MCF 10A (cell line): ENCODE results near the gene KLKB1. TPM values are rescaled to one million over a fixed set of nuclear protein-coding genes. Genes with fewer than 3 reads are reported as not detected.

ENCODE experiments used
- BruUV-seq: library from RNA; stranded (reverse); fragments of 400-500 nt; replicated peaks from 2 replicates; lab custom pipeline; 2021; lab: Mats Ljungman, UMichigan
- CTCF ChIA-PET: fragments of 300-600 bp; sonication (Branson Sonifier 250); formaldehyde crosslinking; extraction: SDS; loops from one replicate; lab custom pipeline; 2021; ENCODE audit warnings: antibody characterized with exemption, inconsistent platforms; lab: Yijun Ruan, JAX
- POLR2A ChIA-PET: fragments of 300-600, 350-650 bp; sonication (Branson Sonifier 250); formaldehyde crosslinking; extraction: SDS; loops from one replicate; lab custom pipeline; 2020; ENCODE audit warnings: antibody characterized with exemption, inconsistent platforms; lab: Yijun Ruan, JAX
- DNase-seq: peaks from one replicate; pipeline ENCODE4 v3.0.0-alpha.2; 2018; ENCODE audit not compliant: unreplicated experiment
- H3K27ac Mint-ChIP-seq: one replicate; pipeline ENCODE4 v1.8.0; 2022; ENCODE audit warnings: mild to moderate bottlenecking, low read depth, mixed read lengths; ENCODE audit not compliant: unreplicated experiment
- H3K27me3 Mint-ChIP-seq: one replicate; pipeline ENCODE4 v1.8.0; 2022; ENCODE audit warnings: mixed read lengths; ENCODE audit not compliant: insufficient read depth, unreplicated experiment
- H3K36me3 Mint-ChIP-seq: one replicate; pipeline ENCODE4 v1.8.0; 2022; ENCODE audit warnings: mild to moderate bottlenecking, moderate library complexity, mixed read lengths; ENCODE audit not compliant: insufficient read depth, unreplicated experiment
- H3K4me1 Mint-ChIP-seq: one replicate; pipeline ENCODE4 v1.8.0; 2022; ENCODE audit warnings: mixed read lengths; ENCODE audit not compliant: insufficient read depth, unreplicated experiment
- H3K4me3 Mint-ChIP-seq: one replicate; pipeline ENCODE4 v1.8.0; 2022; ENCODE audit warnings: mild to moderate bottlenecking, moderate library complexity, mixed read lengths; ENCODE audit not compliant: unreplicated experiment
- H3K9me3 Mint-ChIP-seq: one replicate; pipeline ENCODE4 v1.8.0; 2022; ENCODE audit warnings: mixed read lengths; ENCODE audit not compliant: unreplicated experiment
- CTCF ChIP-seq: fragments of 200-600 bp; IDR thresholded peaks from one replicate; pipeline ENCODE4 v1.8.0; 2022; ENCODE audit warnings: antibody characterized with exemption, mild to moderate bottlenecking; ENCODE audit not compliant: unreplicated experiment
- intact Hi-C: fragments of 100-400 bp; cut with micrococcal nuclease; formaldehyde crosslinking; loops from 2 replicates; pipeline ENCODE4 v1.14.1; 2022
- total RNA-seq: library from RNA; stranded (reverse); gene quantifications from 2 replicates; pipeline ENCODE4 v1.2.3, GENCODE V29; 2022

Gene KLKB1
- total RNA-seq, 1 experiment from 2014 or later = 0.21 TPM

GRCh38 chr4:186196063-186196462 lies 31.2 kb upstream of the KLKB1 start:
- intact Hi-C loops = no loop called here
- no peak for DNase-seq
- no peak overlapping the region for H3K27ac Mint-ChIP-seq
- H3K9me3 Mint-ChIP-seq = no peaks in the 10 kb centered on the region
- ChIA-PET POLR2A (interaction anchor here (0.6 kb wide), 1 partner anchor 654 kb away, joined by 3 read pairs; no protein-coding TSS in a partner anchor), CTCF (interaction anchor here (0.5 to 0.6 kb wide), 2 partner anchors 159 to 1297 kb away, joined by 3 to 4 read pairs; no protein-coding TSS in a partner anchor)
- H3K36me3 Mint-ChIP-seq = peaks cover under 1% of the 10 kb centered on the region
- BruUV-seq = no TSS peak
- no peaks in the 10 kb centered on the region for H3K4me1 Mint-ChIP-seq
- no peak for TF ChIP-seq CTCF
- no peaks in the 10 kb centered on the region for H3K27me3 Mint-ChIP-seq
- no peak overlapping the region for H3K4me3 Mint-ChIP-seq

- Mint-ChIP-seq H3K27me3 (no peaks in the 10 kb centered on the region), H3K4me3 (no peak overlapping the region), H3K36me3 (no peaks in the 10 kb centered on the region), H3K9me3 (no peaks in the 10 kb centered on the region), H3K27ac (no peak overlapping the region), H3K4me1 (no peaks in the 10 kb centered on the region)
- ChIA-PET CTCF (no interaction called here), POLR2A (no interaction called here)
- intact Hi-C loops = no loop called here
- DNase-seq = no peak
- no peak for TF ChIP-seq CTCF
- no TSS peak for BruUV-seq
Observed at GRCh38 chr4:186200516-186200915, 26.8 kb upstream of the KLKB1 start.

GRCh38 chr4:186201010-186201409 lies 26.3 kb upstream of the KLKB1 start:
- TF ChIP-seq CTCF = no peak
- no TSS peak for BruUV-seq
- Mint-ChIP-seq H3K9me3 (no peaks in the 10 kb centered on the region), H3K27ac (no peak overlapping the region), H3K27me3 (no peaks in the 10 kb centered on the region), H3K36me3 (no peaks in the 10 kb centered on the region), H3K4me3 (no peak overlapping the region), H3K4me1 (no peaks in the 10 kb centered on the region)
- ChIA-PET CTCF (no interaction called here), POLR2A (interaction anchor here (1.5 kb wide), 1 partner anchor 9 kb away, joined by 11 read pairs; the partner anchor contains the start of gene CYP4V2)
- no peak for DNase-seq
- intact Hi-C loops = no loop called here

GRCh38 chr4:186201535-186202230 lies 25.6 kb upstream of the KLKB1 start:
- peak; percentile 16 for TF ChIP-seq CTCF
- ChIA-PET POLR2A (interaction anchor here (1.5 kb wide), 1 partner anchor 10 kb away, joined by 11 read pairs; the partner anchor contains the start of gene CYP4V2), CTCF (interaction anchor here (0.6 to 1.3 kb wide), 3 partner anchors 11 to 1269 kb away, joined by 3 read pairs; partner anchors contain the start of gene CYP4V2)
- no TSS peak for BruUV-seq
- Mint-ChIP-seq H3K9me3 (no peaks in the 10 kb centered on the region), H3K27me3 (no peaks in the 10 kb centered on the region), H3K4me1 (no peaks in the 10 kb centered on the region), H3K27ac (no peak overlapping the region), H3K4me3 (no peak overlapping the region), H3K36me3 (no peaks in the 10 kb centered on the region)
- peak; percentile 33 for DNase-seq
- intact Hi-C loops = no loop called here
